HG03039 (cell line): ENCODE results near the gene LPP.

Source experiments
- ATAC-seq: cut with Tn5 transposase; IDR thresholded peaks from one replicate; pipeline ENCODE4 v1.9.1; 2021; ENCODE audit warnings: mild to moderate bottlenecking, moderate library complexity; ENCODE audit not compliant: unreplicated experiment

The LPP gene

DNA sequence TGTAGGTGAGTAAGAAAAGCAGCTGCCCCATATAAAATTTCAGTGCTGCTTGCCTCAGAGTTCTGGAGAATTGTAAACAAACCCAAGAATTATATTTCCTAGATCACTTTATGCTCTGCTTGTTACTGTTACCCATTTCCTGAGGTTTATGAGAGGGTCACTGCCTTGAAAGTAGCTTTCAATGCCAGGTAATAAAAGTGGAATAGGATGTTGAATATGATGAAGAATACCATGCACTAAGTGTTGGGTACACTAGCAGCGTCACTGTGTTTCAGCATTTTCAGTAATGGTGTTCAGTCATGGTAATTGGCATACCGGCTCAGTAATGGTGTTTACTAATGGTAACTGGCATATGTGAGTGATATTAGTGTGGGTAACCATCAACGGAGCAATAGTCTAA, 568.0 kb downstream of the LPP start:
- no peak for ATAC-seq

DNA sequence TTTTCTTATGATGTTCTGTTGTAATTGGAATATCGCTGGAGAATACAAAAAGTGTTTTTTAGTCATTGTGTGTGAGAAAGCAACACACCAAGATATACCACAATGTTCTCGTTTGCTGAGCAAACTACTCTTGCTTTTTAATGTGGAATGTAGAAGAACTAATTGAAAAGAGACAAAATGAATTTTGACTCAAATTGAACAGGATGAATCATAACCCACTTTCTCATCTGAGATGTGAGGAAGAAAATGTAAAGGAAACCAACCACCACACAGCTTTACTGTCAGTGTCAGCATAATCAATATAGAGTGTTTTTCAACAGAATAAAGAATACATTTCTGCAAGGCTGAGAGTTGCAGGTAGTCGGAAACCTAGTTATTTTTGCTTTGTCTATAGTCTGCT, 569.0 kb downstream of the LPP start:
- no peak for ATAC-seq

DNA sequence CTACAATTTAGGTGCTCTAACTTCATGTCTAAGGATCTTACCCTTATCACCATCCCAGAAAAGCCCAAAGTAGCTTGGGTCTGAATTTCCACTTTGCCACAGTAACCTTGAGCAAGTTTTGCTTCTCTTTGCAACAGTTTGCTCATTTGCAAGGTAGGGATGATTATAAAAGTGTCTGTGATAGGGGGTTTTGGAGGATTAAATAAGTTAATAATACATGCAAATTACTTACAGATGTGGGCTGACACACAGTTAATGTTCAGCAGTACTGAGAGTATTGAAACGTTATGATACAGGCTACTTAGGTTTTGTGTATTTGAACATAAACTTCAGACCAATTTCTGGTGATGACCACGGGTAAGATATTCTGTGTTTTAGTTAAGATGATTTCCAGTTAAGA, 573.1 kb downstream of the LPP start:
- no peak for ATAC-seq

DNA sequence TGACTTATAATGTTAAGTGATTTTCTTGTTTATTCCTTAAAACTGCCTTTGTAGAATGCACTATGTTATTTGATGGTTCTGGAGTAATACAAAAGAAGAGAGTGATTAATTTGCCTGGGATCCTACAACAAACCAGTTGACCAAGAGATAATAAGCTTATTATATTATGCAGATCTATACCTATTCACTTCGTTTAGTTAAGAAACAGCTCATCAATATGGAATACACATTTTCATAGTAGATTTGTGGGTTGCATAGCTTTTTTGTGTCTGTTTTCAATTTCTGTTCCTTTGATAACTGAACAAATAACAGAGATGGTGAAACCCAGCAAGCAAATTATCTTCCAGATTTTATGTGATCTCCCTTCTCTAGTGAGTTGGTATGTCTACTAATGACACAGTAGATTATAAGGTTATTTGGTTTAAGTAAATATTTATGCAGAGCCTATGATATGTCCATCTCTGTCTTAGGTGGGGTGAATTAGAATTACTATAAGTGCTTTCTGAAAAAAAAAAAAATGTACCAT, 574.5 kb downstream of the LPP start:
- ATAC-seq: no peak

DNA sequence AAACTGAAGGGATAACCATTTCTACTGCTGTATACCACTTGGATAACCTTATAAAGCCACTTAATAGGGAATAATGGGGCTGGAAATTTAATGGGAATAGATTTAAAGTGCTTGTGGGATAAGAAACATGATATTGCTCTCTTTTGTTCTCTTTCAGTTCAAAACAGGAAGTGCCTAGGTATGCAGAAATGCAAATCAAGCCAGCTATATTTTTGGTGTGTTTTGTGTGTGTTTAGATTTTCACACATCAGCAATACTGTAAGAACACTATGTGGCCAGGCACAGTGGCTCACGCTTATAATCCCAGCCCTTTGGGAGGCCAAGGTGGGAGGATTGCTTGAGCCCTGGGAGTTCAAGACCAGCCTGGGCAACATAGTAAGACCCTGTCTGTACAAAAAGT, 575.5 kb downstream of the LPP start:
- ATAC-seq: no peak

DNA sequence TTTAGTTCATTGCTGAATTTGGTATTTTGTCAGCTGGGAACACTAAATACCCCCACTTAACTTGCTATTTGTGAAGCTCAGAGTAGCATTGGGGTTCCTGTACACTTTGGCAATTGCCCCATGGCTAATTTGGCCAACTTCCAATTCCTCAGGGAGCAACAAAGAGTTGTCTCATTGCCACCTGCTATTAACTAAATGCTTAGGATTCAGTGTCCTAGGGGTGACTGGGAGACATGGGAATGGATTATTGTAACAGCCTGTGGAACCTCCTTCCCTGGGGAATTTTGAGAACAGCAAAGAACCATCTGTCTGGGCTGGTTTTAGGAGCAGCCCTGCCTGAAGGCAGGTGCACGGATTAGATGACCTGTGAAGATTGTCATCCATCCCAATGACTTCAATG, 580.4 kb downstream of the LPP start:
- ATAC-seq: no peak

DNA sequence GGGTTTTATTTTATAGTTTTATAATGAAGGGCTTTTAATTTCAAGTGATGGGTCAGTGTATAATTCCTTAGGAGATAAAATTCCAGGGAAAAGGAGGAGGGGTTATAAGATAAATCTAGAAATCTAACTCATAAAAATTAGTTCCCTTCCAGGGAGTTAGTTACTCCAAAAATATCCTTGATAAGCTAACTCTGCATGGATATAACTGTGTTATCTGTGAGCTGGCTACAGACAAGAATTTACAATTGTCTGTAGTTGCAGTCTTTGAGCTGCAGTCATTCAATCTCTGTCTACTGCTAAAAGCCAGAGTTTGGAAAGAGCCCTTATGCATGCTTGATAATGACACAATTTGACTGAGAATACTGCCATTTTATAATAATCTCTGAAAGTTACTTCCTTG, 585.6 kb downstream of the LPP start:
- no peak for ATAC-seq

DNA sequence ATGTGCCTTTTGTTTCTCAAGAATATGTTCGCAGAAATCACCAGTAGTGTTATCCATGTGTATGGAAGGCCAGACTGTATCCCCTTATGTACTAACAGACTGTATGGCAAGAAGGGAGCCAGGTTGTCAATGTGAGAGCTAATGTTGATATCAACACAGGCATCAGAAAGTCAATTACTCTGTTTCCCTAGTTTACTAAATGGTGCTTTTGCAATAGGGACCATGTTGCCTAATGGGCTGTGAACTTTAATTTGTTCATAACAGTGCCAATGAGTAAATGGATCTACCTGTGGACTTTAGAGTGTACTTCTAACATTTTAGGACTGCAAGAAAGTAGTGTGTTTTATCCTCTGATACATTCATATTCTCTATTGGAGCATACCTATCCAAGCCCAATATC, 586.1 kb downstream of the LPP start:
- ATAC-seq: no peak

DNA sequence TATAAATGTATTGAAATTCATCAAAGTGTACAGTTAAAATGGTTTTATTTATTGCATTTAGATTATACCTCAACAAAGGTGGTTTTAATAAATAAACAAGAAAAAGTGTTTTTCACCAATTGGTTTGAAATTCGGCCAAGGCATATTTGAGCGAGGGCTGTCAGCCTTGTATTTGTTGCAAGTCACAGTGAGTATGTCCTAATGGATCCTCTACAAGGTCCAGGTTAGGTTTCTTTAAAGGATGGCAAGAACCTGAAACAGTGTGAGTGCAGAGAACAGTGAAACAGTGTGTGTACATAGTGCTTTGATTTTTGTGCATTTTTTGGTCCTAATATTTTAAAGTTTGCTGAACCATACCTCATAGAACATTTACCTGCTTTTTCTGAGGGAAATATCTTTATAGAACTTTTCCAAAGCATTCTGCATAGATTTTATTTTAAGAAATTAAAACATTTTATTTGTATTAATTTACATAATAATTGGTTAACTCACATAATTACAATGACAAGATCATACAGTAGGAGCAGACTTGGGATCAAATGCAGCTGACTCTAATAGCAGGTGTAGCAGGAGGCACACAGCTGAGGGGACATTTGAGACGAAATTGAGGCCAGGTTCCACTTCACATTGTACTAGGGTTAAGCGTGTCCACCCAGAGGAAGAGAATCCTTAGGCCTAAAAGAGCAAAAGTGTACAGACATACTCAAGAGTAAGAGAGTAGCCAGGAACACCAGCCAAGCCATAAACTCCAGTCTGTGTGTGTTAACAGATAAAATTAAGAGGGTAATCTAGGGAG, 589.0 kb downstream of the LPP start:
- ATAC-seq: no peak

DNA sequence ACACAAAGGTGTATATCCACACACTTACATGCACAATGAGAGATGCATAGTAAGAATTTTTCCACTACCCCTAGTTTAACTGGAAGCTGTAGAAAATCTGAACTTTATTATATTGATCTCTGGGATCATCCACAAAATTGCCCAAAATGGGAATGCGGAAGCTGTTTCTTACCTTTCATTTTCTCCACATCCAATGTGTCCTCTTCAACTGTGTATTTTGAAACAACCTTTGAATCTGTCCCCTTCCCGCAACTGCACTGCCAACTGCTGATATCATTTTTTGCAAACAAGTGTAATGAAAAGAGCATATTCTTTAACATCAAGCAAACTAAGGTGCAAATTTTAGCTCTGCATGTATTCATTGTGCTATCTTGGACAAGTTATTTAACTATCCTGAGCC, 590.2 kb downstream of the LPP start:
- no peak for ATAC-seq

DNA sequence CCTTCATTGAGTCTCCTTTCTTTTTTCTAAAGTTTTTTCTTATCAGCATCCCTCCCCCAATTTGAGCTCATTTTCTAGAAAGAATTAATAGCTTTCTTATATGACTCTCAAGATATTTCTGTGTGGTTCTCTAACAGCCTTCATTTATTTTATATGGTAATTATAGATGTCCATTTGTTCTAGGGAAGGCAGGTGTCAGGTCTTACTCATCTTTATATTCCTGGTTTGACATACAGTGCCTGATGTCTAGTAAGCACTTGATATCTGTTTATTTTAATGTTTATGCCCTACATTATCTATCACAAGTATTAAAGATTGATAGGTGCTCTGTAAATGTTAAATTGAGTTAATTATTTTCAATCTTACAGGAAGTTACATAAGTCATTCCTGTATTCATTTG, 591.1 kb downstream of the LPP start:
- ATAC-seq: no peak

DNA sequence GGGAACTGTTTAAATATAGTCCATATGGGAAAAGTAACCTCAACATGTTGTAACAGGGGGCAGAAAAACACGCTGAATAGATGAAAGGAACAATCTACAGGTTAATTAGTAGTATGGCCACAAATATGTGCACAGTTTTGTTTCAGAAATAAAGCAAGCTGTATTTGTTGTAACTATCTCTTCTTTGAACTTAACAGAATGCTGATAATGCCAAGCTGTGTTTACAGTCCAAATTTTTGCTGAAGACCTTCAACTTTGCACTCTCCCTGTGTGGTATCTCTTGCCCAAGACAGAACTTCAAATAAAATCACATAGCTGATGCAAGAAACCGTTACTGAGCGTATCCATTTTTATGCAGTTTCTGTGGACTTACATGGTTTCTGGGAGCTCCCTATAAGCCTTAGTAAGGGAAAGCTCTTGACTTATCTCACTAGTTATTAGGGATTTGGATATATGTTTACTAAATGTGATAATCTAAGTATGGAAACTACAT, 592.4 kb downstream of the LPP start:
- no peak for ATAC-seq

DNA sequence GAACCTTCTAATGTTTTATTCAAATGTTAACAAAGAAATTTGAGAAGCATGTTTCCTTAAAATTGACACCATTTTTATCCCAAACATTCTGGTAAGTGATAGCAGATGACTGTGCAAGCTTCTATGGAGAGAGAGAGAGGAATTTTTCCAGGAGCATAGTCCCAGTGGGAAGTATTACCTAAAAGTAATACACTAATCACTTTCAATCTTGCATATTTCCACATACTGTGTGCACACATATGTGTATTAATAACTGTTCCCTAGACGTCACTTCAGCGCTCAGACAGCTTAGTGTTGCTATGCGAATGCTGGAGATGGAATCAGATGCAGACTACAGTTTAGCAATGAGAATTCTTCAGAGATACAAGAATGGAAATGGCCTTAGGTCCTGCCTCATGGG, 593.5 kb downstream of the LPP start:
- no peak for ATAC-seq

DNA sequence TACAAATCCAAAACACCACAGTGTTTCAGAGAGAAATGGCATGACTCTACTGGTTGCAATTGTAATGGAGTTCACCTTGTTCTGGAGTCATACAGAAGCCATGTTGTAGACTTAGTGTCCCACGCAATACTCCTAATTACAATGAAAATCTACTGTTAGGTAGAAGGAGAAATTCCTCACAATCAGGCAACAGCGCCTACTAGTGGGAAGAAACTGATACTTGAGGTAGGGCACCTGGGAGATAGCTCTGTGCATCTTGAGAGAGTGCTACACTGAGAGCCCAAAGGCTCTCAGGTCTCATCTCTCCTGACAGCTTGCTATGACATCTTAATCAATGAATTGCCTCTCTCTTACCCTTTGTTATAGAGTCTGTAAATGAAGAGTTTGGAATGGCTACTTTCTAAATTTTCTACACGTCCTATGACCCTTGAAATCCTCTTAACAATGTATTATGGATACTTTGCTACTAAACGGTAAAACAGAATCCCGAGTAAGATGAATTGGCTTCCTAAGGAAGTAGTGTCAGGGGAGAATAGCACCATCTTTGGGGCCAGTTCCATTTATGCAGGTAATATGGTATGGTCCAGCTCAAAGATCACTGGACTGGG, 595.2 kb downstream of the LPP start:
- ATAC-seq: no peak

DNA sequence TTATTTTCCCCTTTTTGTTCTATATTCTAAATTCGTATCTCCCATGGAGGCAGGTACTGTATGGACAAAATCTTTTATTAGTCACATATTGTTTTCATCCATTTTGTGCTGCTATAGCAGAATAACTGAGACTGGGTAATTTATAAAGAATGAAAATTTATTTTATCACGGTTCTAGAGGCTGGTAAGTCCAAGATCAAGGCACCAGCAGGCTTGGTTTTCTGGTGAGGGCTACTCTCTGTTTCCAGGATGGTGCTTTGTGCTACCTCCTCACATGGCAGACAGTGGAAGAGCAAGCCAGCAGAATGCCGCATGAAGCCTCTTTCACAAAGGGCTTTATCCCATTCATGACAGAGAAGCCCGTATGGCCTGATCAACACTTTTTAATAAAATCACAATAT, 595.9 kb downstream of the LPP start:
- no peak for ATAC-seq

DNA sequence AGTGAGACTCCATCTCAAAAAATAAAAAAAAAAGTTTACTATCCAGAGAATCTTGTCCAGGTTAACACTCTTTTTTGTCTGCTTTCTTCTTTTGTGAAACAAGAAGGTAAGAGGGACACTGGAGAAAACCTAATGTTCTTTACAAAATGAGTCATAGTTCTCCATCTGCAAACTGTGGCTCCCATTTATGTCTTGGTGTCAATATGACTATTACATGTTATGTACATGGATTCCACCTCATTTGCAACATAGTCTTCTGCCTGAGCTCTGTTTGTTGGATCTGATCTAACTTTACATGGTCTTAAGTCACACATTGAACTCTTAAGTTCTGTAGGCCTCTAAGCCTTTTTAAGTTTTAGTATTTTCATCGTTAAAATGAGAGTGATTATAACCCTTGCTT, 596.7 kb downstream of the LPP start:
- no peak for ATAC-seq

DNA sequence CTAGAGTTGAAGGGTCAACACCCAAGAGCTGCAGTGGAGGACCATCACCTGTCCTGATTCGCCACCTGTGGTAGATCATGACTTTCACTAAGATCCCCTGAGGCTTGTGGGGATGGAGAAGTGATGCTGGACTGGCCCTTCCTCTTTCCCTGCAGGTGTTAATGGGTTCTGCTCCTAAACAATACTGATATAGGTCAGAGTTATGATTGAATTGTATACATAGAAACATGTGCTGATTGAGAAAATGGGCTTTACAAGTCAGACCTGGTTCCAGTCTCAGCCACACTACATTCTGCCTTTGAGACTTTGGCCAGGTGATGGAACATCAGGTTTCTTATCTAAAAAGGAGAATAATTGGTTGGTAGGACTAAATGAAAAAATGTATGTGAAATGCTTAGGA, 598.9 kb downstream of the LPP start:
- ATAC-seq: peak; percentile 26

DNA sequence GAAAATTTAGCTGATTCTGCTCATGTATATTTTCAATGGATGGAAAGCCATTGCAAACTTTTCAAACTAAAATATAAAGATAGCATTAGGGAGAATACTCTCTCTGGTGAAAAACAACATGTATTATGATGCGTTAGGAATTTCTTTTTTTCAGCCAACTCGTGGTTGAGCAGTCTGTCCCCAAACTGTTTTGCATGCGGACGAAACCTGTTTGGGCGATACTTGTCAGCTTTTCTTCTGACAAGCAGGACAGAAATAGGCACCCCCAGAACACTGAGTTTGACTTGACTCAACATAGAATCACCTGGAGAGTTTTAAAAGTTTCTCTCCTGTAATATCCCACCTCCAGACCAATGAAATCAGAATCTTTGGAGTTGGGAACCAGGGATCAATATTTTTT, 600.3 kb downstream of the LPP start:
- peak; percentile 80 for ATAC-seq

DNA sequence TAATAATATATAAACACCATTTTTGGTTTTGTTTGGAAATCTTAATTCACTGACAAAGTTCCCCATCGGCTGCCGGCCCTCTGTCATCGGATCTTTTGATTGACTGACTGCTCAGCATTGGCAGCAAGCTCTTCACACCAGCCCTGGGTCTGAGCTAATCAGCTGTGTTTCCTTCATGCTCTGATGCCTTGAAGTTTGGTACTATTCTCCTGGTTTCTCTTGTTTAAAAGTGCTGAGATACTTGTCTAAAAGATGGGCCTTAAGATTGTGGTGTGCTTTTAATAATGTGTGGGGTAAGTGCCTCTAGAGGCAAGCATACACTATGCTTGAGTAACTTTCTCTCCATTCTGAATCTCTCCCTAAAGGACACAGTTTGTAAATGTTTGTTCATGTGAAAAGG, 602.3 kb downstream of the LPP start:
- no peak for ATAC-seq

DNA sequence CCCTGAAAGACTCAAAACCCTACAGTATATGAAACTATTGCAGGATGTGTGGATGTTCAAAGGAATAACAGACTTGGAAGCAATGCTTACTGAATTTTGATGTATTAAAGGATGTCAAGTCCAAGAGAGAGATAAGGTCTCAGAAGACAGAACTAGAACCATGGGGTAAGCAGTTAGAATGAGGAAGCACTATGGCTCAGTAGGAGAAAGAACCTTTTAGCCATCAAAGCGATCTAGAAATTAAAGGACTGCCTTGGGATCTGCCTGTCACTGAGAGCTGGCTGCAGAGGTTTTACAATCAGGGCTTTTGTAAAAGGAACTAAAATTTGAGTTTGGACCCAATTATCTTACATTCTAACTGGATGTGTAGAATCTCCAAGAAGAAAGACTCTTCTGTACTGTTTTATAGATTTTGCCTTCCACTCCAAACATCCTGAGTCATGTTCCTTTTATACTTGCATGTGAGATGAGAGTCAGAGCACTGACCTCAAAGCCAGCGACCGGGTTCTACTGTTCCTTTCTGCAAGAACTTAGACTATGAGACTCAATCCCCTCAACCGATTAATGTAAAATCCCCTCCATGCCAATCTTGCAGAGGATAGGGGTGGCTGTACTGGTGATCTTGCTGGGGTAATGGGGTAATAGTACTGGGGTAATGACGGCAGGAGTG, 605.5 kb downstream of the LPP start:
- ATAC-seq: no peak

DNA sequence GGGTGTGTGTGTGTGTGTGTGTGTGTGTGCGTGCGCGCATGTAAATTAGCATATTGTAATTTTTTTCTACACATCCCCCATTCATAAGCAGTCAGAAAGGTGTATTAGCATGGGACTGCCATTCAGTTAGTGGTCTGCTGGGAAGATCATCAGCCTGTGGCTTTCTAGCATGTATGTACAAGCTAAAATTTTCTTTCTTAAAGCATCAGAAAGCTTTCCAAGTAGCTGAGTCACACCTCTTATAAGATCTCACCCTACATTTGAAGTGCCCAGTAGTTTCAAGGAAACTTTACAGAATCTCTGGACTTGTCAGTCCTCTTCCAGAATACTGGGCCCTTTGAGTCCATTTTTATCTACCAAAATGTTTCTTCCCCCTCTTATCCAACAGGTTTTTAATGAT, 606.5 kb downstream of the LPP start:
- no peak for ATAC-seq

DNA sequence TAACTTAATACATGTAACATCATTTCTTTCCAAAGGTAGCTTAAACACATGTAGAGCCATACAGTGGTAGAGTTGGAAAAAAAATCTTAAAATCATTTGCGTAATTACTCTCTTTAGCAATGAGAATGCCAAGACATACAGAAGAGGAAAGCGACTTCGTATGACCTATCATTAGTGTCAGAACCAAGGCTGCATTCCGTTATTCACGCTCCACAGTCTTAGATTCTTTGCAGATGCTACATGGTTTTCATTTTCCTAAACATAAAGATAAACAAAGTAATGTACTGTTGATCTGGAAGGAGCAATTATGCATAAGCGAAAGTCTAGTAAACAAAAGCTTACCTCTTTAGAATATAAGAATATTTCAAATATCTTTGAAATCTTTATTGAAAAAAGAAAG, 607.5 kb downstream of the LPP start:
- ATAC-seq: no peak
